ENCODE data around the gene AKAIN1.

DNA sequence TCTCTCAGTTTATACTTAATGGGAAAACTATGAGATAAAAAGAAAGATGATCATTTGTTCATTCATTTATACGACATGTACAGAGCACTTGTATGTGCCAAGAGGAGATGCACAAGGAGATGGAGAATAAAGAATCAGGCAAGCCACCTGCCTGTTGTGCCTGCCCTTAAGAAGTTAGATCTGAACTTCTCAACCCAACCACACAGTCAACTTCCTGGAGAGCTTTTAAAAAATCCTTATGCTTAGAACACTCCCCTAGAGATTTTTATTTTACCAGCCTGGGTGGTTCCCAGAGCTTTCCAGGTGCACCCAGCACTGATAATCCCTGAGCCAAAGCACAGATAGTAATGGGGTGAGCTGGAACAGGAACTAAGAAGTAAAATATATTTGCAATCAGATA lies 18.5 kb downstream of the AKAIN1 start:
- TF ChIP-seq, protein P1, sequence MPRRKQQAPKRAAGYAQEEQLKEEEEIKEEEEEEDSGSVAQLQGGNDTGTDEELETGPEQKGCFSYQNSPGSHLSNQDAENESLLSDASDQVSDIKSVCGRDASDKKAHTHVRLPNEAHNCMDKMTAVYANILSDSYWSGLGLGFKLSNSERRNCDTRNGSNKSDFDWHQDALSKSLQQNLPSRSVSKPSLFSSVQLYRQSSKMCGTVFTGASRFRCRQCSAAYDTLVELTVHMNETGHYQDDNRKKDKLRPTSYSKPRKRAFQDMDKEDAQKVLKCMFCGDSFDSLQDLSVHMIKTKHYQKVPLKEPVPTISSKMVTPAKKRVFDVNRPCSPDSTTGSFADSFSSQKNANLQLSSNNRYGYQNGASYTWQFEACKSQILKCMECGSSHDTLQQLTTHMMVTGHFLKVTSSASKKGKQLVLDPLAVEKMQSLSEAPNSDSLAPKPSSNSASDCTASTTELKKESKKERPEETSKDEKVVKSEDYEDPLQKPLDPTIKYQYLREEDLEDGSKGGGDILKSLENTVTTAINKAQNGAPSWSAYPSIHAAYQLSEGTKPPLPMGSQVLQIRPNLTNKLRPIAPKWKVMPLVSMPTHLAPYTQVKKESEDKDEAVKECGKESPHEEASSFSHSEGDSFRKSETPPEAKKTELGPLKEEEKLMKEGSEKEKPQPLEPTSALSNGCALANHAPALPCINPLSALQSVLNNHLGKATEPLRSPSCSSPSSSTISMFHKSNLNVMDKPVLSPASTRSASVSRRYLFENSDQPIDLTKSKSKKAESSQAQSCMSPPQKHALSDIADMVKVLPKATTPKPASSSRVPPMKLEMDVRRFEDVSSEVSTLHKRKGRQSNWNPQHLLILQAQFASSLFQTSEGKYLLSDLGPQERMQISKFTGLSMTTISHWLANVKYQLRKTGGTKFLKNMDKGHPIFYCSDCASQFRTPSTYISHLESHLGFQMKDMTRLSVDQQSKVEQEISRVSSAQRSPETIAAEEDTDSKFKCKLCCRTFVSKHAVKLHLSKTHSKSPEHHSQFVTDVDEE (CRISPR knock-in tag; IDR thresholded peaks at IDR 0.05), result no peak
- TF ChIP-seq CSDC2 (CRISPR knock-in tag; IDR thresholded peaks at IDR 0.05), result no peak
- TF ChIP-seq, protein P2, sequence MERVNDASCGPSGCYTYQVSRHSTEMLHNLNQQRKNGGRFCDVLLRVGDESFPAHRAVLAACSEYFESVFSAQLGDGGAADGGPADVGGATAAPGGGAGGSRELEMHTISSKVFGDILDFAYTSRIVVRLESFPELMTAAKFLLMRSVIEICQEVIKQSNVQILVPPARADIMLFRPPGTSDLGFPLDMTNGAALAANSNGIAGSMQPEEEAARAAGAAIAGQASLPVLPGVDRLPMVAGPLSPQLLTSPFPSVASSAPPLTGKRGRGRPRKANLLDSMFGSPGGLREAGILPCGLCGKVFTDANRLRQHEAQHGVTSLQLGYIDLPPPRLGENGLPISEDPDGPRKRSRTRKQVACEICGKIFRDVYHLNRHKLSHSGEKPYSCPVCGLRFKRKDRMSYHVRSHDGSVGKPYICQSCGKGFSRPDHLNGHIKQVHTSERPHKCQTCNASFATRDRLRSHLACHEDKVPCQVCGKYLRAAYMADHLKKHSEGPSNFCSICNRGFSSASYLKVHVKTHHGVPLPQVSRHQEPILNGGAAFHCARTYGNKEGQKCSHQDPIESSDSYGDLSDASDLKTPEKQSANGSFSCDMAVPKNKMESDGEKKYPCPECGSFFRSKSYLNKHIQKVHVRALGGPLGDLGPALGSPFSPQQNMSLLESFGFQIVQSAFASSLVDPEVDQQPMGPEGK (CRISPR knock-in tag; IDR thresholded peaks at IDR 0.05; ENCODE audit: borderline replicate concordance), result no peak
- TF ChIP-seq ARNTL (CRISPR knock-in tag; IDR thresholded peaks at IDR 0.05; ENCODE audit: borderline replicate concordance, low read depth), result no peak

All from SK-N-SH treated with all-trans-retinoic acid at 6 μM for 48 hours (cell line).